ENCODE data around the gene TMEM190.
A peak's percentile ranks its signal among the peaks of the same experiment; 100 is the strongest.
"Not testable (repeated sequence)": the region's sequence is repeated elsewhere in the genome, so short reads cannot be mapped to it uniquely, and the experiment has no call there.

Gene TMEM190

GRCh38 chr19:55409179-55409578, 32.6 kb downstream of the TMEM190 start:
- DNase-seq, result peak in 1 of 10 donors; percentile 43
- intact Hi-C loops (cut with DNase I), result not testable (repeated sequence)

GRCh38 chr19:55410168-55410567, 33.5 kb downstream of the TMEM190 start:
- intact Hi-C loops (cut with DNase I), result no loop called here
- no peak for DNase-seq

DNA sequence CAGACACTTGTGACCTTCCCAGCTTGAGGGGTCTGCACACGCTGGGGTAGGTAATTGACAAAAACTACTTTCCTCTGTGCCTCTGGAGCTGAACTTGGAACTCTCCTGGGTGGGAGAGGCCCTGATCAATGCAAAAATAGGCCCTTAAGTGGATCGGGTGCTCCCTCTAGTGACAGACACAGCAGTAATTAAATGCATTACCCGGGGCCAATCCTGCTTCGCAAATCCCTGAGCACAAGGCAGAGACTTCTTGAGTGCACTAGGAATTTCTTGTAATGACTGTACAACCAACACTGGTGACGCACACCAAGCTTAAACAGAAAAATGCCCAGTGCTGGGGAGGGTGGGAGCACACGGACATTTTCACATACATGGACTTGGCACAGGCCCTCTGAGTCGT, 41.6 kb downstream of the TMEM190 start:
- peak in 7 of 10 donors; percentile 44 to 92 (median 63) for DNase-seq
- intact Hi-C loops (cut with DNase I), result loop anchor here (1.0 kb wide), 1 partner anchor 277 kb away; no protein-coding TSS in a partner anchor

- intact Hi-C loops (cut with DNase I), result no loop called here
Observed at GRCh38 chr19:55419103-55419502, 42.5 kb downstream of the TMEM190 start.

DNA sequence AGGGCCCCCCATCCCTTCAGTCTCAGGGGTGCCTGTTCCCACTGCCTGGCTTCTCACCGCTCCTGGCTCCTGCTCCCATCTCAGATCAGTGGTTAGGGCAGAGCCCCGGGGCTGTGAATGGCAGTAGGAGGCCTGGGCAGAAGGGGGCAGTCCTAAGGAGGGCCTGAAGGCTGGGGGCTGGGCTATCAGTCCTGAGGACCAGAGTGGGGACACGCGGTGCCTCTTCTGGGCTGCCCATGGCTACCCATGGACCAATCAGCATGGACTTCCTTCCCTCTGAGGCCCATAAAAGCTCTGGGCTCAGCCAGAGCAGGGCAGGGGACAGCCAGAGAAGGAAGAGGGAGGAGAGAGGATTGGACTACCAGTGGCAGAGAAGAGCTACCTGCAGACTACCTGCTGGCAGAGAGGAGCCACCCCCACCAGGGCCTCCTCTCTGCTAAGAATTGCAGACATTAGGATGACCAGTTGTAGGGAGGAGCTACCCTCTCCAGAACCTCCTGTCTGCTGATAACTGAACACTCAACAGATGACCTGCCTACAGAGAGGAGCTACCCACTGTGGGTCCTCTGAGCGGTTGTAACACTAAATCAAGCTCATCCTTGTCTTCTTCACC, 43.1 kb downstream of the TMEM190 start:
- intact Hi-C loops (cut with DNase I), result no loop called here
- DNase-seq, result peak in 4 of 10 donors; percentile 26 to 93 (median 38)

More at GRCh38 chr19:55419103-55419502, 42.5 kb downstream of the TMEM190 start:
- DNase-seq, result no peak

DNA sequence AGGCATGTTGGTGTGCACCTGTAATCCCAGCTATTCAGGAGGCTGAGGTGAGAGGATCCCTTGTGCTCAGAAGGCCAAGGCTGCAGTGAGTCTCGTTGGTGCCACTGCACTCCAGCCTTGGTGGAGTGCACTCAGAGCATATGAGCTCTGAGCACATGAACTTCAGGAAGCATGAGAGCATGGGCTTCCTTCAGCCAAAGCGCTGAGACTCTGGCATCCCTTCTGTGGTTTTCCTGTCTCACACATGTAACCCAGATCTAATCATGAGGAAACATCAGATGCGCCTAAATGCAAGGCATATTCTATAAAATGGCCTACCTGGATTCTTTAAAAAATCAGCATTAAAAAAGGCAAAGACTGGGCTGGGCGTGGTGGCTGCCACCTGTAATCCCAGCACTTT, 44.7 kb downstream of the TMEM190 start:
- intact Hi-C loops (cut with DNase I); DNase-seq: not testable (repeated sequence)

DNA sequence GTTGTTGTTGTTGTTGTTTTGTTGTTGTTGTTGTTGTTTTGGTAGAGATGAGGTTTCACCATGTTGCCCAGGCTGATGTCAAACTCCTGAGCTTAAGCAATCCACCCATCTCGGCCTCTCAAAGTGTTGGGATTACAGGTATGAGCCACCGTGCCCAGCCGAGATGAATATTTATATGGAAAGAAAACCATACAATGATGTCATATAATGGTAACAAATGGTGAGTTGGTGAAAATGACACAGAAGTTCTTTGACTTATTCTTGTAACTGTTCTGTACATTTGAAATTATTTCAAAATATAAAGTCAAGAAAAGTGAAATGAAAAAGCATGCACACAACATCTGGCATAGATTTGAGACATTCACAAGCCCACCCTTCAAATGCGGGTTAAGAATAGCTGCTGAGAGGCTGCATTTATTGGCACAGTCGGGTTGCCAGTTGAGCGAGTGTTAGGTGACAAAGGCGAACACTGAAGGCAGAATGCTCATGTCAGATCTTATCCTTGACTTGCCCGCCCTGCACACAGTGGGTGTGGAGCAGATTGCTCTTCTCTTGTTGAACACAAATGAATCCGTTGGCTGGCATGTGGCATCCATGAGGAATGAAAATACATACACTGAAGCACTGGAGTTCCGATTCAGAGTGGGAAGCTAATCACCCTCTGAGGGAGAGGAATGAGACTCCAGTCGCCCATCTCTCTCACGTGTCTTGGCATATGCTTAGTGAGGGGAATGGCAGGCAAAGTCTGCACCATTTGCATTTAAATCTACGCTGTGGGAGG, 46.8 kb downstream of the TMEM190 start:
- intact Hi-C loops (cut with DNase I), result no loop called here

DNA sequence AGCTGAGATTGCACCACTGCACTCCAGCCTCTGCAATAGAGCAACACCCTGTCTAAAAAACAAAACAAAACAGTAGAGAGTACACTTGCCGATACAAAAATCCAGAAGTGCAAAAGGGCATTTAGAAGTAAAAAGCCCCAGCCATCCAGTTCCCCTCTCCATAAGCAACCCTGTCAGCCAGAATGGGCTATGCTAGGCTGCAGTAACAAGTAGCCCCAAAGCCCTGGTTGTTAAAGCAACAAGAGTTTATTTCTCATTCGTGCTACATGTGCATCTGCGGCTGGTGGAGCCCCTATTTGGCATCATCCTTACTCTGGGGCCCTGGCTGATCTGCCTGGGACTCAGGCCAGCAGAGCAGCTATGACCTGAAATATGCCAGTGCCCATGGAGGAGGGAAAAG, 47.9 kb downstream of the TMEM190 start:
- intact Hi-C loops (cut with DNase I), result no loop called here
- DNase-seq, result no peak

More for the DNA sequence above, 46.8 kb downstream of the TMEM190 start:
- DNase-seq, result no peak

DNA sequence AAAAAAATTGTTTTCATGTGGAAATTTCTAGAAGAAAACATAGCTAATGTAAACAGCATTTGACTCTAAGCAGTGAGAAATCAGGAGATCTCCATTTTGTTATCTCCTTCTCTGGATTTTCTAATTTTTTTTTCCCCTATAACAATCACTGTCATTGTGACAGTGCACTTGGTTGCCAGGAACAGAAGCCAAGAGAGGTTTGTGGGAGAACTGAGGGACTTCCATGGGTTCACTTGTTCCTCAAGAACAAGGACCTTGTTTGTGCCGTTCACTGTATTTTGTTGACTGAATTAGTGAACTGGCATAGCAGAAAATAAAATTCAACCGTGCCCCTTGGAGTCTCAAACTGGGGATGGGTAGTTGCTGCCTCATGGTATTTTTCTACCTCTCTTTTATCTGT, 49.4 kb downstream of the TMEM190 start:
- peak in 2 of 10 donors; percentile 47 to 57 for DNase-seq
- intact Hi-C loops (cut with DNase I), result no loop called here
